NCI-H1105 treated with DMSO at 0.1 percent for 48 hours (cell line): ENCODE results near the gene MRPS34.

Experiments
- DNase-seq: peaks from one replicate; lab custom pipeline; 2025; lab: John Stamatoyannopoulos, UW

The MRPS34 gene

DNA sequence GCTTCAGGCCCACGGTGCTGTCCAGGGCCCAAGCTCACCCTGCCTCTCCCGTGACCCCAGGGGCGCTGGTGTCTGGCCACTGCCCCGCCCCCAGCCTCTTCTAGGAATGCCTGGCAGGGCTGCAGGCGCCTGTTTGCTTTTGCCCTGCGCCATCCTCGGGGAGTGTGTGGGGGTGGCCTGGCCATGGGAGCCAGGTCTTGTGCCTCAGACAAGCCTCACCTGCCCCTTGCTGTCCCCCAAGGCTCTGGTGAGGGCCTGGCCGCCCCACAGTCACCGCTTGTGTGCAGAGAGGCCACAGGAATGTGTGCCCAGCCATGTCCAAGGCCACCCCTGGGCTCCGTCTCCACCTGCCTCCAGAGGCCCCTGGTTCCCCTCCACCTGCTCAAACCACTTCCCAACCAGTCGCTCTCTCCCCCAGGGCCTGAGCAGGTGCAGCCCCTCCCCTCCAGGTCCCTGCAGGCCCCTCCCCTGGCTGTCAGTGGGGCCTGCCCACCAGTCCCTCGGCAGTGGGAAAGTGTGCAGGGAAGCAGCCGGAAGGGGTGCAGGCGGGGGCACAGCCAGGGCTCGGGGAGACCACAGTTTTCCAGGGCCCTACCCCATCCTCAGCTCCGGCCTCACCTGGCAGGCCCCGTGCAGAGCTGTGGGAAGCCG lies 21.4 kb upstream of the MRPS34 start:
- DNase-seq: no peak

DNA sequence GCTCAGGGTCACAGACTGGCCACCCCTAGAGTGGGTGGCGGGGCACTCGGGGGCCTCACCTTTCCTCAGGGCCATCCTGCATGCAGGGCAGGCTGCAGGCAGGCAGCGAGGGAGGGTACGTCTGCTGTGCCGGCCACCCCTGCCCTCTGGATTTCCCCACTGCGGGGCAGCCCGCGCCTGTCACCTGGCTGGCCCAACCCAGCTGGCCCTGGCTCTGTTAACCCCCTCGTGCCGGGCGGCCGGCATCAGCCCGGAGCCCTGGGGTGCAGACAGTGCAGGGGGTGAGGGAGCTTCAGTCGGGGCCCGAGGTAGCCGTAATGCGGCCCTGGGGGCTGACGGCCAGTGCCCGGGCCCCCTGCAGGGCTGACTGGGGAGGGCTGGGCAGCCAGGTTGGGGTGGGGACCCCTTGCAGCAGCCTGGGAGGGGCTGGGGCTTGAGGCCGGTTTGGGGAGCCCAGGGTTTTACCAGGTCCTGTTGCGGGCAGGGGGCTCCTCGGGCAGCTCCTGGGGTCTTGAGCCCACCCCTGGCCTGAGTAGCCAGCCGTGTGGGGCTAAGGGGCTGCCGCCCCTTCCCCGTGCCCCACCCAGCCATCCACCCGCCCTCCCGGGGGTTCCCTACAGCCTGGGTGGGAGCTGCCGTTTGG lies 20.8 kb upstream of the MRPS34 start, which contains the start of gene IGFALS:
TSS of gene IGFALS (minus strand) at position 128 of the 643 bp plus-strand sequence. CDS start at position 75, 53 bp downstream.
- no peak for DNase-seq

- no peak for DNase-seq
Measured at GRCh38 chr16:1792836-1793577, 20.1 kb upstream of the MRPS34 start.

DNA sequence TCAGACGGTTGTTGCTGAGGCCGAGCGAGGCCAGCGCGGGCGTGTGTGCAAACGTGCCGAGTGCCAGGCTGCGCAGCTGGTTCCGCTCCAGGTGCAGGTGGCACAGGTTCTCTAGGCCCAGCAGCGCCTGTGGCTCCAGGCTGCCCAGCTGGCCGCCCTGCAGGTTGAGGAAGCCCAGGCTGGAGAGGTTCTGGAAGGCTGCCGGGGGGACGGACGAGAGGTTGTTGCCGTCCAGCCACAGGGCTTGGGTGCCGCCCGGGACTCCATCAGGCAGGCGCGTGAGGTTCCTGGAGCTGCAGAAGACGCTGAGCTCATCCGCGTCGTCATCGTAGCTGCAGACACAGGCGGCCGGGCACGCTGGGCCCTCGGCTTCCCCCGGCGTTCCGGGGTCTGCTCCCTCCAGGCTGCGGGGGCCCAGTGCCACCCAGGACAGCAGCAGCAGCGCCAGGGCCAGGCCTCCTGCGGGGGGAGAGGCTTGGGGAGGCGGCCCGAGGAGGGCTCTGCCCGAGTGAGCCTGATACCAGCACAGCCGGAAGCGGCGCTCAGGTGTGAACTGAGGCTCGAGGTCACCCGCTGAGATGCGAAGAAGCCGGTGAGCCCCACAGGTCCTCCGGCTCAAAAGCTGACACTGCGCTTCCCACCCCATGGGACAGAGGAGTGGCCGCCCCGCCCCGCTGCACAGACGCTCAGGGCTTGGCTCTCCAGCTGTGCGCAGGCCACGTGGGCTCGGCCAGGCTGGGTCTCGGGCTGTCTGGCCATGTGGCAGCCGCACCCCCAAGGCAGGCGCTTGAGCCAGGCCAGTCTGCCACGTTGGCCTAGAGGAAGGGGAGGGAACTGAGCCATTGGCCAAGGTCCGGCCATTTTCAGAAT lies 19.2 kb upstream of the MRPS34 start:
- DNase-seq: no peak

GRCh38 chr16:1791256-1791942 lies 18.5 kb upstream of the MRPS34 start:
- DNase-seq: no peak

GRCh38 chr16:1790611-1791255 lies 17.8 kb upstream of the MRPS34 start:
- DNase-seq: no peak

DNA sequence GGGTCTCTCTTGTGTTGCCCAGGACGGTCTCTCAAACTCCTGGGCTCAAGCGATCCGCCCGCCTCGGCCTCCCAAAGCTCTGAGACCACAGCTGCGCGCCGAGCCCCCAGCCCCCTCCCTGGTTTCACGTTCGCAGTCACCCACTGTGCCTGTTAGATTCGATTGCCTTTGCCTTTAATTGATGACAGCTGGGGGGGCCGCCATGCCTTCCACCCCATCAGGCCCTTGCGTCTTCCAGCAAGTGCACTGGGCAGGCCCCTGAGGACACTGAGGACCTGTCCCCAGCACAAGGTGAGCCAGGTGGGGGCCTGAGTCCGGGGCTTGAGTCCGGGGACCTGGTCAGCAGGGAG lies 17.3 kb upstream of the MRPS34 start:
- no peak for DNase-seq

DNA sequence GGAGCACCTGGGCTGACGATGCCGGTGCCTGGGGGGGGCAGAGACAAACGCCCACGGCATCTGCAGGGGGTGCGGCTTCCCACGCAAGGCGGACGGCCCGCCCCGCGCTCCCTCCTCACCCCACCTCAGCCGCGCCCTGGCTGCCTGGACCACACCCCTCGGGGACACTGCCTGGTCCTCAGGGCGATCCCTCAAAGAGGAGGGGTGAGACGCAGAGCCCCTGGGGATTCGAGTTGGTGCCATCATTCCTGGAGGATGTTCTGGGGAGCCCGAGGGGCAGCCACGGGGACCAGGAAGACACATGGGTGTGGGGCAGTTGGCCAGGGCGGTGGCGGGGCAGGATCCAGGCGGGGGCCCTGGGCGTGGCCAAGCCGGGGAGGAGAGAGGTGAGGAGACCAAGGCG lies 16.7 kb upstream of the MRPS34 start:
- DNase-seq: no peak

DNA sequence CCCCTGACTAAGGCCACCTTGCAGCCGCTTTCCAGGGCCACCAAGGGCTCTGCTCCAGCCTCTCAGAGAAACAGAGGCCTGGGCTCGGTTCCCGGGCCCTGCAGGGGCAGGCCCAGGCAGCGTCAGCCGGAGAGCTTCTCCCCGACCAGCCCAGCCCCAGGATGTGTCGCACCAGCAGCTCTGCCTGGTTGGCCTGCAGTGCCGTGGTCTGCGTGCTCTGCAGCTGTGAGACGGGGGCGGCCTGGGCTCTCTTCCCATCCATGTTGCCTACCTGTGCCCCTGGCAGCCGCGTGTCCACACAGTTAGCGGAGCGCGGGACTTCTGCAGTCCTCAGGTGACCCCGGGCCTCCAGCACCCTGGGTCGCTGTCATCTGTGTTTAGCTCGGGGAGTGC lies 15.8 kb upstream of the MRPS34 start:
- DNase-seq: no peak

- DNase-seq: no peak
Measured at GRCh38 chr16:1788095-1788707, 15.3 kb upstream of the MRPS34 start.

DNA sequence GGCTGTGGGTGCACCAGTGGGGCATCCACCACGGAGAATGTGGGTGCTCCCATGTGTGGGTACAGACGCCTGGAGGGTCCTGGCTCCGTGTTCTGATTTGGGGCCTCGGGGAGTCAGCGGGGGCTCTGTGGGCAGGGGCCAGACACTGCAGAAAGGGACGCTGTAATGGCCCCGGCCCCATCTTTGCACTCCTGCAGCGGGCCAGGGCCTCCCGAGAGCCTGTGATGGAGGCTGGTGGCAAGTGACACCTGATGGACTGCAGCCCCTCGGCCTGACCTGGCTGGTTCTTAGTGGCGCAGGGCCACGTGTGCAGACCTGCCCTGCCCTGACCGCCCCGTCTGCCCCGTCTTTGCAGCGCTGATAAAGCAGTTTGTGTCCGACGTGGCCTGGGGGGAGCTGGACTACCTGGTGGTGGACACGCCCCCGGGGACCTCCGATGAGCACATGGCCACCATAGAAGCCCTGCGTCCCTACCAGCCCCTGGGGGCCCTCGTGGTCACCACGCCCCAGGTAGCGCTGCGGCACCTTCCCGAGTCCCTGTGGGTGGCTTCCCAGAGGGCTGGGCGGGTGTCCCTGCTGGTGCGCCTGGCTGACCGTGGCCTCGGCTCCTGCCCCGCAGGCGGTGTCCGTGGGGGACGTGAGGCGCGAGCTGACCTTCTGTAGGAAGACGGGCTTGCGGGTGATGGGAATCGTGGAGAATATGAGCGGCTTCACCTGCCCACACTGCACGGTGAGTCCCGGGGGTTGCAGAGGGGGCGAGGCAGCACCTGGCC lies 14.6 kb upstream of the MRPS34 start:
- DNase-seq: no peak

GRCh38 chr16:1787056-1787321 lies 14.1 kb upstream of the MRPS34 start:
- no peak for DNase-seq

DNA sequence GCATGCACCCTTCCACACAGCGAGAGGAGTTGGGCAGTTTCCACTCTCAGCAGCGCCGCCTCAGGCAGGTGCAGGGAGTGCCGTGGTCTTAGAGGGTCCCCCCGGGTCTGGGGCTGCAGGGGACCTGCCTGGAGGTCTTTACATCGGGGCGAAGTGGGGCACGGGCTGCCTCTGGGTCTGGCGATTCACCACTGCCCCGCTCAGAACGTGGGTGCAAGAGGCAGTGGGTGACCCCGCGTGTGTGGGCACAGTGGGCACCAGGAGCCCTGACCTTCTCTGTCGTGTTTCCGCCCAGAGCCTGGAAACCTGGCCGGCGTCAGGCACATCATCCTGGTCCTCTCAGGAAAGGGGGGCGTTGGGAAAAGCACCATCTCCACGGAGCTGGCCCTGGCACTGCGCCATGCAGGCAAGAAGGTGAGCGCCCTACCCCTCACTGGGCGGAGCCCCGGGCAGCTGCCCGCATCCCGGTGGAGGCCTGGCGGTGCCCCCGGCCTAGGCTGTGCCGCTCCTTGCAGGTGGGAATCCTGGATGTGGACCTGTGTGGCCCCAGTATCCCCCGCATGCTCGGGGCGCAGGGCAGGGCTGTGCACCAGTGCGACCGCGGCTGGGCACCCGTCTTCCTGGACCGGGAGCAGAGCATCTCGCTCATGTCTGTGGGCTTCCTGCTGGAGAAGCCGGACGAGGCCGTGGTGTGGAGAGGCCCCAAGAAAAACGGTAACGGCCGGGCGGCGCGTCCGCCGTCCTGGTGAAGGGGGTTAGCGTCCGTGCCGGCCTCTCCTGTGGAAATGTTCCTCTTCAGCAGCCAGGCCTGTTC lies 13.5 kb upstream of the MRPS34 start:
- no peak for DNase-seq

DNA sequence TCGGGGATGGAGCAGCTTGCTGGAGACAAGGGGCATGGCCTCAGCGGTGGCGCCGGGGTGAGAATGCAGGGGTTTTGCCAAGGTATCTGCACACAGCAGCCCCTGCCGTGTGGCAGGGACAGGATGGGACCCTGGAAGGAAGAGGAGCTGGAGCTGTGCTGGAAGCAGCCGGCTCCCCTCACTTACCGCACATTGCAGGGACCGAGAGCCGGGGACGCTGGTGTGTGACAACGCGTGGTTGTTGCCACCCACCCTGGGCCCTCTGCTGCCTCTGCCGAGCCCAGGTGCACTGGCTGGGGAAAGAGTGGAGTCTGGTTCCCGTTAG lies 12.9 kb upstream of the MRPS34 start:
- no peak for DNase-seq

DNA sequence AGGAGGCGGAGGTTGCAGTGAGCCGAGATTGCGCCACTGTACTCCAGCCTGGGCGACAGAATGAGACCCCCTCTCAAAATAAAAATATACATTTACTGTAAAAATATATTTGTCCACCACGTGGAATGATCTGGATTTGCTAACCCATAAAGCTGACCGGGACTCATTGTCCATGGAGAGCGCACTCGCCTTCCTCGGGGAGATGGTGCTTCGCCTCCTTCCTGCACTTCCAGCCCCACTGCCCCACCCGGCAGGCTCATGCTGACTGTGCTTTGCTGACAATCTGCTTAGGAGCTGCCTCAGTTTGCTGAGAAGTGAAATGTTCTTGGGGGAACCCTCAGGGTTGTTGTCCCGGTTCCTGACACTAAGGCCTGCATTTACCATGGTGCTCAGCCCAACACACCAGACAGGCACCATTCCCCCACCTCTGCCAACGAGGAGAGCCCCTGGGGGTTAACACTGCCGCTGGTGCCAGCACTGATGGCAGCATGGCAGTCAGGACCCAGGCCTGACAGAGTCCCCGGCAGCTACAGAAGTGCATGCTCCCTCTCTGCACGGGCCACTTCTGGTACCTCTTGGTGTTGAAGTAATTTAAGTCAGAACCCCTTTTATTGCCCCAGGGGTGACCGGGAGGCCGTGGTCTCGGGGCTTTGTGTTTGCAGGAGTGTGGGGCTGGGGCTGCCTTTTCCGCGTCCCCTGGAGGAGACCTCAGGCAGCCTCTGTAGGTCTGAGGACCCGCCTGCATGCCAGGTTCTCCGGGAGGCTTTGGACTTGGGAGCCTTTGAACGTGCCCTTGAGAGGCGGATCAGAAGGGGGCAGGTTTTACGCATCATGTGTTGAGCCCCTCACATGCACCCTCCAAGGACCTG lies 12.3 kb upstream of the MRPS34 start:
- DNase-seq: no peak

DNA sequence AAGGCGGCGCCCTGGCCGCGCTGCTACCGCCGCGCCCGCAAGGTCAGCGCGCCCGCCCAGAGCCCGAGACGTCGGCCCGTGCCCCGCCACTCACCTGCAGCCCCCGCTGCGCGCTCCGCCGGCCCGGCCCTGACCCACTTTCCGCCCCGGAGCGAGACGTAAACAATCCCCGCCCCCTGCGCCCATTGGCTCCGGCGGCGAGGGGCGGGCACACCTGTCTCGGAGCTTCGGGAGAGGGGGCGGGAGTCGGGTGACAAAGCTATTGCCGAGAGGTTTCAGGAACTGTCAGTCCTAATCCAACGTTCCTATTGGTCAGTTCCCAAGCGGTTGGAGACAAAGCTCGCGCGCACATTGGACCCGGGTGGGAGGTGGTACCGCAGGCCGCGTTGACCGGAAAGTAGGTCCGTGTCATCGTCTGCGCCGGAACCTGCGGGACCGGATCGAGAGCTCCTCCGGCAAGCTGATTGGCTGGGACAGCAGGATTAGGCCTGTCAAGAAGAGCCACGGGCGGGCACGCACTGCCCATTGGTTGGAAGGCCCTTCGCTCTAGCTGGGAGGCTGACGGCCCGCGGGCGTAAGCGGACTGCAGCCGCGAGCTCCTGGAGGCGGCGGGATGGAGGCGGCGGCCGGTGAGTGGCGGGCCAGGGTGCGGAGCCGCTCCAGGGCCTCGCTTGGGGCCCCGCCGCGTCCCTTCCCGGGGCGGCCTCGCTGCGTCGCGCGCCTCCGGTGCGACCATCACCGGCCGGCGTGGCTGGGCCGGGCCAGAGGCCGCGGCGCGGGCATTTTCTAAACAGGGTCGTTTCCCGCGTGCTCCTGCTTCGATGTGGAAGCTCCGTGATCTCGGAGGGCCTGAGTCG lies 9.7 kb upstream of the MRPS34 start, which contains the start of the genes NUBP2 and SPSB3:
TSS of gene NUBP2 (plus strand) at position 553 of the 857 bp plus-strand sequence. CDS start at position 614, 61 bp downstream.
TSS of gene SPSB3 (minus strand) at position 164 of the 857 bp plus-strand sequence. CDS start 1,088 bp downstream, outside the sequence.
- peak; percentile 96 for DNase-seq

DNA sequence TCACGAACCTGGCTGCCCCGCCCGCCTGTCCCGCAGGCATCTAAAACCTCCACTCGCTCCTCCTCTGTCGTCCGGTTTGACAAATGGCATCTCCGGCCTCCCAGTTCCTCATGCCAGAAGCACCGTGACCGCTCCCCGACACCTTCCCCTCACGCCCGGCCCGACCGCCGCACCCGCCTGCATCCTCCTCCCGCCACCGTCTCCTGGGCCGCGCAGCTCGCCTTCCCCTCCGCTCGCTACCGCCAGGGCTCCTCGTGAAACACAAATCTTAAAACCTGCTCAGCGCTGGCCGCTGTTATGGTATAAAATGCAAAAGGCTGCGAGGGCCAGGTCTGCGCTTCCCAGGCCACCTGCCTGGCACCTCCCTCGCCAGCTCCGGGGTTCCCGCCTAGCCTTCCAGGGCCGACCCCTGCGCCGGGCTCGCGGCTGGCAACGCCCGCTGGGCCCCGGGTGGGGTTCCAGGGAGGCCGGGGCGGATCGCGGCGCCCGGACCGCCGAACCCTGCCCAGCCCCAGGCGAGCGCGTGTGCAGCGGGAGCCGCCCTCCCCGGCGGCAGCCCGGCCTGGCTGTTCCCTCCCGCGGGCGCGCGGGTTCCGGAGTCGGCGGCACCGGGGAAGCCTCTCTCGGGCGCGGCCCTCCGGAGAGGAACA lies 8.9 kb upstream of the MRPS34 start:
- DNase-seq: no peak
